ENCODE measurements around the gene TMEM87B. TPM values are rescaled to one million over a fixed set of nuclear protein-coding genes. Genes with fewer than 3 reads are reported as not detected.

TMEM87B gene
- total and polyA plus RNA-seq, 10 of the 15 experiments (the other 5 are each of a cell fraction or from before 2014, with no cell fraction given) = 5.7 to 20.6 (median 12.3) TPM

DNA sequence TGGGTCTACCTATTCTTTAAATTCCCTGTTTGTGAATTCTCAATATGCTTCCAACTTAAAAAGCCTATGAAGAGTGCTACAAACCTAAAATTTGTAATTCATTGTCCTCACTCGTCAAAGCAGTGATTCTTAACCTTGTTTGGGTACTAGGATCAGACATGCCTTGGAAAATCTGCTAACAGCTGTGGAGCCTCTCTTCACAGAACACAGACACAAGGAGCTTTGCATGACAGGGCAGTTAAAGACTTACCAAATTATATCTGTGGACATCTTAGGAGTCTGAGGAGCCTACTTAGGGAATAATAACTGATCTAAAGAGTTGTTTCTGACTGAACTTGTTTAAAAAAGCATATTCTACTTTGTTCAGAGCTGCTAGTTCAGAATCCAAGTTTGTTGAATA is 38.1 kb downstream of the TMEM87B start:
- POLR2A ChIA-PET = no interaction called here
- CTCF ChIA-PET = no interaction called here
- in situ Hi-C loops (cut with MboI) = no loop called here
- BruUV-seq (replicated peaks) = no TSS peak
- Histone ChIP-seq H3K9ac (ENCODE audit: control insufficient read depth, insufficient read depth, low read length) (no peak overlapping the region), H3K27ac (ENCODE audit: control insufficient read depth, insufficient read depth) (no peak overlapping the region), H4K20me1 (ENCODE audit: control insufficient read depth, insufficient read depth) (no peaks in the 10 kb centered on the region), H3K27me3 (replicated peaks in 1 of 2; ENCODE audit: control insufficient read depth in 2 of 2, insufficient read depth in 2 of 2, low read length in 1 of 2) (no peaks in the 10 kb centered on the region), H3K79me2 (ENCODE audit: control insufficient read depth, insufficient read depth, low read length) (no peaks in the 10 kb centered on the region; the same call in 1 of the 2 replicates), H2AFZ (ENCODE audit: control insufficient read depth, low read depth, low read length) (no peak overlapping the region), H3K4me2 (ENCODE audit: control insufficient read depth, insufficient read depth) (no peak overlapping the region), H3K36me3 (ENCODE audit: control insufficient read depth in 2 of 2, insufficient read depth in 2 of 2, low read length in 1 of 2) (peaks cover 2 to 32% of the 10 kb centered on the region in 2 experiments), H3K4me3 (no peak overlapping the region), H3K9me3 (replicated peaks; ENCODE audit: control insufficient read depth, insufficient read depth, low read length) (no peaks in the 10 kb centered on the region), H3K4me1 (ENCODE audit: control insufficient read depth, insufficient read depth, low read length) (0 out of 2 replicates have a peak, but pooled peaks cover under 1% of the 10 kb centered on the region)
- TF ChIP-seq BACH1 (IDR thresholded peaks at IDR 0.05; ENCODE audit: borderline replicate concordance) (no peak), SRF (IDR thresholded peaks at IDR 0.05; ENCODE audit: low read depth in 2 of 2, low read length in 2 of 2) (no peak), KDM1A (IDR thresholded peaks at IDR 0.05; ENCODE audit: borderline replicate concordance) (no peak), CHD4 (IDR thresholded peaks at IDR 0.05) (no peak), WRNIP1 (IDR thresholded peaks at IDR 0.05; ENCODE audit: borderline replicate concordance, low read depth, low read length) (no peak), POU2F2 (IDR thresholded peaks at IDR 0.05; ENCODE audit: borderline replicate concordance, low read depth, low read length) (no peak), PAX5 (IDR thresholded peaks at IDR 0.05; ENCODE audit: borderline replicate concordance, low read depth, low read length) (no peak), NR2C1 (IDR thresholded peaks at IDR 0.05) (no peak), POLR2AphosphoS5 (IDR thresholded peaks at IDR 0.05; ENCODE audit: low read length) (no peak), SIN3A (IDR thresholded peaks at IDR 0.05; ENCODE audit: low read depth, low read length) (no peak), SIX5 (IDR thresholded peaks at IDR 0.05; ENCODE audit: low read depth, low read length, severe bottlenecking) (no peak), CHD1 (IDR thresholded peaks at IDR 0.05; ENCODE audit: low read depth, low read length) (no peak)
- no peak for ATAC-seq
- RAD21 ChIA-PET (ENCODE audit: unreplicated experiment) = interaction anchor here (0.6 kb wide), 1 partner anchor 55 kb away, joined by 4 read pairs; no protein-coding TSS in a partner anchor
- SMC1A ChIA-PET (ENCODE audit: uncharacterized antibody, unreplicated experiment) = interaction anchor here (0.8 to 1.2 kb wide), 2 partner anchors 8 to 43 kb away, joined by 3 read pairs; no protein-coding TSS in a partner anchor
- no peak for FAIRE-seq
- WGBS (ENCODE audit: insufficient coverage, insufficient replicate concordance, low lambda C conversion rate, missing lambda C conversion rate) = 100% methylated on average over 1 of the region's 1 CpG
- no peak for DNase-seq (ENCODE audit: low read depth, low spot score)
- intact Hi-C loops (cut with micrococcal nuclease; ENCODE audit: unreplicated experiment) = no loop called here
